NCI-H446 treated with DMSO at 0.1 percent for 48 hours (cell line): ENCODE measurements around the gene ZNF598.

Experiments used
- DNase-seq: peaks from one replicate; lab custom pipeline; 2025; lab: John Stamatoyannopoulos, UW

Gene ZNF598

DNA sequence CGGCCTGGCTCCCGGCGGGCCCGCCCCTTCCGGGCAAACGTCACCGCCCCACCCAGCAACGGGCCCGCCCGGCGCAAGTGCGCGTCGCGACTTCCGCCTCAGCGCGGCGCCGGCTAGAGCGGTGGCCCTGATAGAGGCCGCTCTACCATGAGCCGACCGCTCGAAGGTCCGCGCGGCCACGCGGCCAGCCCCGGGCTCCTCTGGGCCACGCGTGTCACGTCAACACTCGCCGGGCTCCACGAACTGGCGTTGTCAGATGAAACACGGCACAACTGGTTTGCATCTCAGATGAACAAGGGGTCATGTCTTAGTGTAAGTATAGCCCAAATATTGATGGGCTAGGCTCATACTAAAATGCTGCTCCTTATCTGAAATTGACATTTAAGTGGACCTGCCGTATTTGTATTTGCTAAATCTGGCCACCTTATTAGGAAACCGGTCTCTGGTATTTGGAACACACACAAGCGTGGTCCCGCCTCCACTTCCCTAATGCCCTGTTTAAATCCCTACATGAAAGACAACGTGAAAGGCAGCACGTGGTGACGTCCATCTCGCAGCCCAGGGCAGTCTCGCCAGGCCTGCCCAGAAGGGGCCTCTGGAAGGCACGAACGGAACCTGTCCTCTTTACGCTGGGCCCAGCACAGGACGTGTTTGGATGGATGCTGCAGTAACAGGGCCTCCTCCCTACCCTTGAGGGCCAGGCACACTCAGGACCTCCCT is at the start of gene ZNF598:
Gene ZNF598 (minus strand): TSS at position 31 of the 720 bp plus-strand sequence.
- peak; percentile 56 for DNase-seq

DNA sequence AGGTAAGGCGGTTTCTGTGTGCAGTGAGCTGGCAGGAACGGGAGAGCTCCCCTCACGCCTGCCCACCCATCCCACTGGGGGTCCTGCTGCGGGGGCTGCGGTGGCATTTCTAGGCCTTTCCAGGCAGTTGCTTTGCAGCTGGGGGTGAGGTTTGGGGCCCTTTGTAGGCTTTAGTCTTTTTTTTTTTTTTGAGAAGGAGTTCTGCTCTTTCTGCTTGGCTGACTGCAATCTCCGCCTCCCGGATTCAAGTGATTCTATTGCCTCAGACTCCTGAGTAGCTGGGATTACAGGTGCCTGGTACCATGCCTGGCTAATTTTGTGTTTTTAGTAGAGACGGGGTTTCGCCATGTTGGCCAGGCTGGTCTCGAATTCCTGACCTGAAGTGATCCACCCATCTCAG is 49.3 kb upstream of the ZNF598 start:
- no peak for DNase-seq

DNA sequence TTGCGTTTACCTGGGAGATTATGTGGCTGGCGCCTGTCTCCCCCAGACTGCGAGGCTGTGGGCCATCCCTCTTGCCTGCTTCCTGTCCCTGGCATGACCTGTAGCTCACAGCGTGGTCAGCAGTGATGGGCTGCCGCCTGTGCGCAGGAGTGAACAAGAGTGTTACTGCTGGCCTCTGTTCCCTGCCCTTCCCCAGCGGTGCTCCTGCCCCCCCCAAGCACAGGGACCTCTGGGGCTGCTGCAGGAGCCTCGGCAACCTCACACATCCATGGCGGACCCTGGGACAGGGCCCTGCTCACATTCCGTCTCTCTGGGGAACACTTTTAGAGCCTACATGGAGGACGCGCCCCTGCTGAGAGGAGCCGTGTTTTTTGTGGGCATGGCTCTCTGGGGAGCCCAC is 48.8 kb upstream of the ZNF598 start:
- no peak for DNase-seq

DNA sequence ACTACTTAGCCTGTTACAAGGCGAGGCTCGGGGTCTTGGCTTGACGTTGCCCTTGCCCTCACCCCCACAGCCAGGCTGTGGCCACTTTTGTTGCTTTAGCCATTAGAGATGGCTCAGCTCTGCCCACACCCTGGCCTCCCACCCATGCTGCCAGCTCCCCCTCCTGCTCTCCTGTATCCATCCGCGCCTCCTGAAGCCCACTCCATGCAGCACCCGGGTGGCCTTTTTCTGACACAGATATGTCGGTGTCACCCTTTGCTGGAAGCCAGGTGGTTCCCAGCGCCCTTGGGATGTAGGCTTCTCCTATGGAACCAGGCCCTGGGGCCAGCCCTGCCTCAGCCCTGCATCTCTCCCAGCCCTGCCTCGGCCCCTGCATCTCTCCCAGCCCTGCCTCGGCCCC is 47.8 kb upstream of the ZNF598 start:
- no peak for DNase-seq

DNA sequence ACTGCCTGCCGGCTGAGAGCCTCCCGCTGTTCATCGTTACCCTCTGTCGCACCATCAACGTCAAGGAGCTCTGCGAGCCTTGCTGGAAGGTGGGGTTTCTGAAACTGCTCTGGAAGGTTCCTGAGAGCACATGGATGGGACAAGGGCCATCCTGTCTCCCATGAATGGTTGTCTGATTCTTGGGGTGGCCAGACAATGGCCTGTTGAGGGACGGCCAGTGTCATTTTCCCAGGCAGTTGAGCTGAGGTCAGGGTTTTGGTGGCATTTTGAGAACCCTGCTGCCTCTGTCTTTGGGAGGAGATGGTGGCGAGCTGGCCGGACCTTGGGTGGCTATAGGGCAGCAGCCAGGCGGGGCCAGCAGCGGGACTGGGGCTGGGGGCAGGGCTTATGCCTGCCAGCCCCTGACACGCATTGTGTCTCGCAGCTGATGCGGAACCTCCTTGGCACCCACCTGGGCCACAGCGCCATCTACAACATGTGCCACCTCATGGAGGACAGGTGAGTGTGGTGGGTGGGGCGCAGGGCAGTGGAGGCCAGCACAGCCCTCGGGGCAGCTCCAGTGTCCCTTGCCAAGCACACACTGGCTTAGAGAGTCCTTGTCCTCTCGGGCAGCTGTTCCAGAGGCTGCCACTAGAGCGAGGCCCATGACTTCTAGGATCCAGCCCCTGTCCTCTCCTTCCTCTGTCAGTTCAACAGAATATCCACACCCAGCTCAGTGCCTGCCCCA is 47.2 kb upstream of the ZNF598 start:
- DNase-seq = no peak

DNA sequence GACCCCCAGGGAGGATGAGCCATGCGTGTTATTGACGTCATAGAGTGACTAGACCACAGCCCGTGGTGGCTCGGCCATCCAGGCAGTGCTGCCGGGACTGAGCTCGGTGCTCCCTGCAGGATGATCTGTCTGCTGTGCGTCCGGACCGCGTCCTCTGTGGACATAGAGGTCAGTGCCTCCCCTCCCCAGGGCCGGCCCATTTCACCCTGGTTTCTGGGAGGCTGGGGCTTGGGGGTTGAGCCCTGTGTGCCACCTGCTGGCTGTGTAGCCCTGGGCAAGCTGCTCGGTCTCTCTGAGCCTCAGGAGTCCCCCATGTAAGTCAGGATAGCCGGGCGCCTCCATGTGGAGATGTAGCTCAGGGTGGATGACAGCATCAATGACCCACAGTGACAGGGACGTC is 46.5 kb upstream of the ZNF598 start:
- DNase-seq = no peak

DNA sequence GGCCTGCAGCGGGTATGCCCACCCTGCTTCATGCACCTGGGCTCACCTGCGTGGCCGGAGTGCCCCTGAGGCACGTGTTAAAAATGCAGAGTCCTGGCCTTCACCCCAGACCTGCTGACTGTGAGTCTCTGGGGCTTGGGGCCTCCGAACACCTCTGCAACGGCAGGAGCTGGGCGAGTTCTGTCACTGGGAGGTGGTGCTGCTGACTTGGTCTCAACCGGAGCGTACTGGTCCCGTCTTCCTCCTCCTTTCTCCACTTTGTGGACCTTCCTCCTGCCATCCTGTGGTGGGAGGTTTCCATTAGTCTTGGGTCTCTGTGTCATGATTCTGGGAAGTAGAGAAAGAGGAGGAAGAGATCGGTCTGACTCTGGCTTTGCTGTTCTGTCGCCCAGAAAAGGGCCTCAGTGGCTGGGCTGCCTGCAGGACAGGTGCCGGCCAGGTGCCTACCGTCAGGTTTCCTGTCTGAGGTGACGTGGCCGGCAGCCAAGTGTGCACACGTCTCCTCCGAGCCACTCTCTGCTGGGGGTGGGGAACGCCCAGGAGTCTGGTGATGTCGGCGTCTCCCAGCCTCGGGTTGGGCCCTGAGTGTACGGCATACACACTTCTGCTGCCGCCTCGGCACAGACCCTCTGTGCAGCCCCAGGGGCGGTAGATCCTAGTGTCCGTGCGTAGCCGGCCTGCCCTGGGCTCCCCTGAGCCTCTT is 45.1 kb upstream of the ZNF598 start:
- DNase-seq = no peak

DNA sequence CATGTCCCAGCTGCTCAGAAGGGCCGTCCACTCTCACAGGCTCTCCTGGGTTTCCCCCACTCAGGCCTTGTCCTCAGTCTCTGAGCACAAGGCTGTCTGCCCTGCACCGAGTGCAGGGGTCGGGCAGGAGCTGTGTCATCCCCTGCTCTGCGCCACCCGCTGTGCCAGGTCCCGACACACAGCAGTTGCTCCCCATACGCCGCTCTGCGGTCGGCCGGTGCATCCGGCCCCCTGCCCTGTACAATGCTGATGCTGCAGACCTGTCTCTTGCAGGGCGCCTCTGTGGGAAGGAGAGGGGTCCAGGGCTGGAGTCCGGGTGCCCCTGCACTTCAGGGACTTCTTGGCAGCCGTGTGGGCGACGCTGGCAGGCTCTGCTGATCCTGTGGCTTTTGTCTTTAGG is 44.3 kb upstream of the ZNF598 start:
- no peak for DNase-seq

DNA sequence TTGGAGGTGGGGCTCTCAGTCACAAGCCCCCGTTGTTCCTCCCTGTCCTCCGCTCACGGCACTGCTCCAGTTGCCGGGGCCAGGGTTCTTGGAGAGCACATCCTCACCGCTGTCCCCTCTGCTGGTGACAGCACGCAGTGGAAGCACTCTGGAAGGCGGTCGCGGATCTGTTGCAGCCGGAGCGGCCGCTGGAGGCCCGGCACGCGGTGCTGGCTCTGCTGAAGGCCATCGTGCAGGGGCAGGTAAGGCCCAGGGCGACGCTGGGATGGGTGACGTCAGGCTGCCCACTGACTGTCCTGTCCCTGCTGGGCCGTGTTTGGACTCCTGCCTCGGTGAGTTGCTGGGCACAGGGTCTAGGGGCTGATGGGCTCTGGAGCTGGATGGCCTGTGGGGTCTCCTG is 43.6 kb upstream of the ZNF598 start:
- no peak for DNase-seq

DNA sequence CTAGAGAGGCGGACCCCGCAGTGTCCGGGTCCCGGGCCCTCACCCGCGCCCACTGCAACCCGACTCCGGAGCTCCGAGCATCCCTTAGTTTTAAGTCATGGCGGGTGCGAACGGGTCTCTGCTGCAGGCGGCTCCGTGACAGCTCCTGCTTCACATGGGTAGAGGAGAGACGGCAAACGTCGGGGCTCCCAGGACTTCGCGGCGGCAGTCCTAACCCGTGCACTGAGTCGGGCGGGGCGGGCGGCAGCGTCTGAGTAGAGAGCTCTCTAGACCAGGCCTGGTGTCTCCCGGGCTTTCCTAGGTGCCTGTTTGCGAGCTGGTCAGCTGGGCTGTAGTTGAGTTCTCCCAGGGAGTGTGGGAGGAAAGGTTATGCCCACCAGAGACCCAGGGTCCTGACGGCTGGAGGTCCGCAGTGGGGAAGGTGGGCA is 38.5 kb upstream of the ZNF598 start:
- no peak for DNase-seq

DNA sequence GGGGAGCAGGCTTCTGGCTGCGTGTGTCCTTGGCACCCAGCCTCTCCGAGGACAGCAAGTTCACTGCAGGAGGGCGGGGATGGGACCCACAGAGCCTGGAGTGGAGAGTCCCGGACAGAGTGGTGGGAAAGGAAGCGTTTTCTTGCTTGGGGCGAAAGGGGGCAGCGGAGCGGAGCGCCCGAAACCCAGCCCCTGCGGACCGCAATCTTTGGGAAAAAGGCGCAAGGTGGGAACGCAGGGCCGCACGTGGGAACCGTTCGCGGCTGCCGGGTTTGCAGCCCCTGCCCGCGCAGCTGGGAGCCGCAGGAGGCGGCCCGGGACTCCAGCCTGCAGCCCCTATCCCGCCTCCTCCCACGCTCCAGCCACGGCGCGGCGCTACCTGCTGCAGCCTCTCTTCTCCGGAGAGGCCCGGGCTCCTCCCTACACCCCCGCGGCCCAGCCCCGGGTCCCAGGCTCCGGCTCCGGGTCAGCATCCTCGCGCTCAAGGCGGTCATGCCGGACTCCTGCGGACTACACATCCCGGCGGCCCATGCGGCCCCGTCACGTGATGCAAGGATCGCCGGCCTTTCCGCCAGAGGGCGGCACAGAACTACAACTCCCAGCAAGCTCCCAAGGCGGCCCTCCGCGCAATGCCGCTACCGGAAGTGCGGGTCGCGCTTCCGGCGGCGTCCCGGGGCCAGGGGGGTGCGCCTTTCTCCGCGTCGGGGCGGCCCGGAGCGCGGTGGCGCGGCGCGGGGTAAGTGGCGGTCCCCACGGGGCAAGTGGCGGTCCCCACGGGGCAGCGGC is 37.9 kb upstream of the ZNF598 start, which contains the start of the genes NTHL1 and TSC2:
Gene NTHL1 (minus strand): TSS at position 505 of the 786 bp plus-strand sequence. CDS start 11 bp downstream, at position 494.
Gene TSC2 (plus strand): TSS at position 656 of the 786 bp plus-strand sequence. CDS start 631 bp downstream, outside the sequence.
- peak; percentile 82 for DNase-seq

DNA sequence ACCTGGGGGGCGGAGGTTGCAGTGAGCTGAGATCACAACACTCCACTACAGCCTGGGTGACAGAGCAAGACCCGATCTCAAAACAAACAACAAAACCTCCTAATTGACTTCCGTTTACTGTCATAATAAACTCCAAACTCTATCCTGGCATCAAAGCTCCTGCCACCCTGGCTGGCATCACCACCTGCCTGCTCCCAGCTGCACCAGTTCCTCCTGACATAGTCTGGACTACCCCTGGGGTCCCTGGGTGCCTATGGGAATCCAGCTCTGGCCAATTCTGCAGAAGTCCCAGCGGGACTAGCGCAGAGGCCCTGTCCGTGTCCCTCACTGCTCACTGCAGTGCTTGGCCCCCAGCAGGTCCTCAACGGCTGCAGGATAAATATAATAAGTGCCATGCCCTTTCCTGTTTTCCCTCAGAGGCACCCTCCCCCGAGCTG is 37.3 kb upstream of the ZNF598 start:
- no peak for DNase-seq

DNA sequence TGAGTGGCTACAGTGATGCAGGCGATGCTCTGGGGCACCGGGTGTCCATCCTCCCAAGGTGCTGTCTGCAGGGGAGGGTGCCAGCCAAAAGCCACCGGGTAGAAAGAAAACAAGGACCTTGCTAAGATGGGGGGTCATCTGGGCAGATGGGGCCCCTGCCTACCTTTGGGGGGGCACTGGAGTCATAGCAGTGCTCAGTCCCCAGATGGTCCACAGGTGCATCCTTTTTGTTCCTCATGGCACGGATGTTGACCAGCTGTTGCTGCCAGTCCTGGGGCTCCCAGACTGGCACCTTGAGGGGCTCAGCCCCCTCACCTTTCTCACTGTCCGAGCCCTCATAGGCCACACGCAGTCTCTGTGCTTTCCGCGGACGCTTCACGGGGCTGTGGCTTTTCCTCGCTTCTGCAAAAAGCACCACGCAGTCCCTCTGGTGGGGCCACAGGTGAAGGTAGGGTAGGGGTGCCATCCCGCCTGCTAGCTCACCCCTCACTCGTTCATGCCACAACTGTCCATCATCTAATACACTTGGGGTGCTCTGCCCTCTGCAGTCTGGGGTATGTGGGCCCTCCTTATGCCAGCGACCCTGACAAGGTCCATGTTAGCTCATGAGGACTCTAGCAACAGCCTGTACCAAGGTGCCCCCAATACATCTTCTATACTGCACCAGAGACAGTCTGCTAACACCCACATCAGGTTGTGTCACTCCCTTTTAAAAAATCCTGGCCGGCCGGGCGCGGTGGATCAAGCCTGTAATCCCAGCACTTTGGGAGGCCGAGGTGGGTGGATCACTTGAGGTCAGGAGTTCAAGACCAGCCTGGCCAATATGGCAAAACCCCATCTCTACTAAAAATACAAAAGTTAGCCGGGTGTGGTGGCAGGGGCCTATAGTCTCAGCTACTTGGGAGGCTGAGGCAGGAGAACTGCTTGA is 36.6 kb upstream of the ZNF598 start:
- no peak for DNase-seq

DNA sequence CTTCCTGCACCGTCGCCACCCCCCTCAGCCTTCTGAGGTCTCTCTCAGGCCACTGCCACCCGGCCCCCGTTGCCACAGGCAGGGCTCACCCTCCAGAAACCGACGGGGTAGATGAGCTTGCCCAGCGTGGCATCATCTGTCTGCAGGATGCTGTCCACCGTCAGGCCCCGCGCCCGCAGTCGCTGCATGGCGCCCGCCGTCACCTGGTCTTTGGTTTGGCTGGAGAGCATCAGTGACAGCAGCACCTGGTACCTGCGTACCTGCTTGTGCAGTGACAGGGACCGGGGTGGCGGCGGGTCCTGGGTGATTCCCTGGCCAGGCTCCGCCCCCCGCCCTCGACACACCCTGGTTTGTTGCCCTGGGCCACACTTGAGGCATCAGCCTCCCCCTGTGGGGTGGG is 34.9 kb upstream of the ZNF598 start:
- no peak for DNase-seq

DNA sequence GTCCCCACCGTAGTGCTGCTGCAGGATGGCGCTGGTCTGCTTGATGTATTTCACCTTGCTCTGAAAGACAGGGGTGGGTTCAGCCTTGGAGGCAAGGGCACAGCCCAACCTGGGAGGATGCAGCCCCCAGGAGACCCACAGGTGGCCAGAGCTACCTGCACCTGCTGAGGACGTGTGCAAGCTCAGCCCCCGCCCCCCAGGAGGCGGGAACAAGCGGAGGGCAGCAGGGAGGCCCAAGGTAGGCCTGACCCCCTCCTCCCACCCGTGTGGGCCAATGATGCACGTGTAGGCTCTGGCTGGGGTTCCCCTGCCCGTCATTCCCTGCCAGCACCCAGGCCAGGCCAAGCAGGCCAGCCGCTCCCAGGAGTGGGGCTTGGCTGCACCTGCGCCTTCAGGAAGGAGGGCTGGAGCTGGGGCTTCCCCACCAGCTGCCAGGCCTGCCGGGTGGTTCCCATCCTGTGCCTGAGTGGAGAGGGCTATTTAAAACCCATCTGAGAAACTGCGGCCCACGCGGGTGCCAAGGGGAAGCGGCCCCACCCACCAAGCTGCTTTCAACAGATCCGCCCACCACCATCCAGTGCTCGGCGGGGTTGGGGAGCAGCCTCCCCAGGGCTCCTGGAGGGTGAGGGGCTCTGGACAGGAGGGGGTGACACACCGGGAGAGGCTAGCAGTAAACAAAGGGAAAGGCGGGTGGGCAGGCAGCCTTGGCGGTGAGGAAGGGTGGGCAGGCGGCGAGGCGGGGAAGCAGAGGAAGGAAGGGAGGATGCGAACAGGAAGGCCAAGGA is 34.2 kb upstream of the ZNF598 start:
- no peak for DNase-seq

DNA sequence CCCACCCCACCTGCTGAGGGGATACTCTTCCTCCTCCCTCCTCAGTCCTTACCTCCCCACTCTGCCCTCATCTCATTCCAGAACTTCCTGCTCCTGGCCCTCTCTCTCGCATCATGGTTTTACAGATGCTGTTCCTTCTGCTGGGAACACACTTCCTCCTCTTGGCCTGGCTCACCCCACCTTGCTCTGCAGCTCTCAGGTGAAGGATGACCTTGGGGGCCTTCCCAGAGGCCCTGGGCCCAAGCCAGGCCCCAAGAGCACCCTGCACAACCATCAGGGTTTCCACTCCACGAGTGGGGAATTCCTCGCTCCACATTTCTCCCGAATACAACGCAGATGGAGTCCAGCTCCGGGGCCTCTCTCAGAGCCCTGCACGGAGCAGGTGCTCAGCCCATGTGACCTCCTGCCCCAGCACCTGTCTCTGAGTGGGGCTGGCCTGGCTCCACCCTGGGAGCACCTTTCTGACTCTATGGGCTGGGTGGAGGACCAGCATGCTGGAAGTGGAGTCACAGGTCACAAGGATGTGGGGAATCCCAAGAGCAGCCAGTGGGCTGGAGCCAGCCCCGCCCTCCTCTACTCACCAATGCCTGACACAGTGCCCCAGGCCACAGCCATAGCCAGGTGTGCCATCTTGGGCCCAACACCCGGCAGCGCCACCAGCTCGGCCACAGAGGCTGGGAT is 33.5 kb upstream of the ZNF598 start:
- DNase-seq = no peak

DNA sequence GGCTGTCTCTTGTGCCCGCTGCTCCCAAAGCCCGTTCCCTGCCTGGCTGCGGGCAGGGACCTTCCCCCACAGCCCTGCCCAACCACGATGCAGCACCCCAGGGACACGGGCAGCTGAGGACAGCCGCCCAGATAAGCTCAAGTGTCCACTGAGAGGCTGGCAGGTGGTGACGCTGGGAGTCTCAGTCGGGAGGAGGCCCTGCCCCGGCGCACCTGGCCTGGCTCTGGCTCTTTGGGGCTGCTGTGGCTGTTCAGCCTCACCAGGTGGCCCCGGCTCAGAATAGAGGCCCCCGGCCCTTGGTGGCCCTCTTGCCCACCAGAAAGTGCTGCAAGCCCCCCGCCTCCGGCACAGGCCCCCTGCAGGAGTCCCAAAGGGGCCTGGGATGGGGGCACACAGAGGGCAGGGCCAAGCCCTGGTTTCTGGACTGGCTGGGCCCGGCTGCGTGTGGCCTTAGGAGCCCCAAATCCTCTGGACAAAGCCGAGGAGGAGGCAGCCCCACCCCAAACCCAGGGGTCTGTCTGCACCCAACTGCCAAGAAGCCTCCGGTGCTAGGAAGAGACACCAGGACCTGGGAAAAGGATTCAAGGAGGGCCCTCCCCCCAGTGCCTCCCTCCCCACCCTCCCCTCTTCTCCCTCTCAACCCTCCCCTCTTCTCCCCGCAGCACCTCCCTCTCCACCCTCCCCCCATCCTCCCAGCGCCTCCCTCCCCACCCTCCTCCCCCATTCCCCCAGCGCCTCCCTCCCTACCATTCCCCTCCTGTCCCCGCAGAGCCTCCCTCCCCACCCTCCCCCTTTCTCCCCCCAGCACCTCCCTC is 32.8 kb upstream of the ZNF598 start:
- DNase-seq = no peak

DNA sequence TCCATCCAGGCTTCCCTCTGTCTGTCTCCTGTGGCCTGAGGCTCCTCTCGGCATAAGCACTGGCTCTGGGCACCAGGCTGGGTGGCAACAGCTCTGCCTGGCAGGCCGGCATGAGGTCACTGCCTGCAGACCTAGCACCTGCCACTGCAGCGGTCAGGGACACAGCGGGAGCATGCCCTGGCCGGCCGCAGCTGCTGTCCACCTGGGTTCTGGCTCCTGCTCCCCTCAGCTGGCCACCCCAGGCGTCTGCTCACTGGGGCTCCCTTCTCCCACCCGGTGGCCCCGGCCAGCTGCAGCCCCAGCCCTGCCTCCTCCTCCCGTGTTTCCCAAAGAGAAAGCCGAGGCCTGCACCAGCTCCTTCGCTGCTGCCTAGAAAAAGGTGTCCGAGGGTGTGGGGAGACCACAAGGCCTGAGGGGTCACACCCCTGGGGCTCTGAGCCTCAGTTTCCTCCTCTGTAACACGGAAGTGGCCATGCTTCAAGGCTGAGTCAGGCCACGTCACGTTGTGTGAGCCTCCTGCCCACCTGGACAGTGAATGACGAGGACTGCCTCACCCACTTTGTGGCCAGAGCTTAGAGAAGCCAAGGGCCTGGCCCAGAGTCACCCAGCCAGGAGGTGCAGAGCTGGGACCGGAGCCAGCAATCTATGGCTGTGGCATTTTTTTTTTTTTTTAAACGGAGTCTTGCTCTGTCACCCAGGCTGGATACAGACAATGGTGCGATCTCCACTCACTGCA is 31.3 kb upstream of the ZNF598 start:
- DNase-seq = no peak
